Activated T-helper 1 cell treated with anti-CD3 and anti-CD28 coated beads, Interleukin-12 subunit alpha, Interleukin-12 subunit beta, Interleukin-2, Interleukin-4 antibody, amounts not matched to agents 30 ng/mL and 10 ng/mL and 1 ng/mL, durations not matched to agents 14 hours and 24 hours and 36 hours (primary cell): ENCODE data around the gene BICD1. TPM values are rescaled to one million over a fixed set of nuclear protein-coding genes. Genes with fewer than 3 reads are reported as not detected.
"Not testable (repeated sequence)": the region's sequence is repeated elsewhere in the genome, so short reads cannot be mapped to it uniquely, and the experiment has no call there.

ENCODE experiments used
- DNase-seq: peaks from one replicate; pipeline ENCODE4 v3.0.0; 2021; ENCODE audit warnings: low spot score
- H3K27ac Mint-ChIP-seq: one replicate; pipeline ENCODE4 v1.8.0; 2021; ENCODE audit warnings: mild to moderate bottlenecking, mixed read lengths
- H3K27me3 Mint-ChIP-seq: one replicate; pipeline ENCODE4 v1.8.0; 2022; ENCODE audit warnings: mild to moderate bottlenecking, moderate library complexity, mixed read lengths; ENCODE audit not compliant: insufficient read depth
- H3K36me3 Mint-ChIP-seq: one replicate; pipeline ENCODE4 v1.8.0; 2021; ENCODE audit warnings: low read depth, mixed read lengths
- H3K4me1 Mint-ChIP-seq: one replicate; pipeline ENCODE4 v1.8.0; 2021; ENCODE audit warnings: low read depth, mixed read lengths
- H3K4me3 Mint-ChIP-seq: one replicate; pipeline ENCODE4 v1.8.0; 2021; ENCODE audit warnings: mild to moderate bottlenecking, moderate library complexity, mixed read lengths
- H3K9me3 Mint-ChIP-seq: one replicate; pipeline ENCODE4 v1.8.0; 2021; ENCODE audit warnings: mixed read lengths
- intact Hi-C: fragments of 100-400 bp; cut with micrococcal nuclease; formaldehyde crosslinking; loops from one replicate; pipeline ENCODE4 v1.15.1; 2024
- total RNA-seq: library from RNA; stranded (reverse); gene quantifications from 2 replicates; pipeline ENCODE4 v1.2.3, GENCODE V29; 2022

Gene BICD1
- total RNA-seq, 1 donor from 2014 or later: 20.9 TPM

- Mint-ChIP-seq H3K9me3 (peaks cover 4% of the 10 kb centered on the region), H3K36me3 (peaks cover 5% of the 10 kb centered on the region), H3K27me3 (no peaks in the 10 kb centered on the region), H3K4me3 (no peak overlapping the region), H3K27ac (no peak overlapping the region), H3K4me1 (no peaks in the 10 kb centered on the region)
- intact Hi-C loops: no loop called here
- DNase-seq: no peak
These were observed 111.0 kb downstream of the BICD1 start for GRCh38 chr12:32217354-32218310.

DNA sequence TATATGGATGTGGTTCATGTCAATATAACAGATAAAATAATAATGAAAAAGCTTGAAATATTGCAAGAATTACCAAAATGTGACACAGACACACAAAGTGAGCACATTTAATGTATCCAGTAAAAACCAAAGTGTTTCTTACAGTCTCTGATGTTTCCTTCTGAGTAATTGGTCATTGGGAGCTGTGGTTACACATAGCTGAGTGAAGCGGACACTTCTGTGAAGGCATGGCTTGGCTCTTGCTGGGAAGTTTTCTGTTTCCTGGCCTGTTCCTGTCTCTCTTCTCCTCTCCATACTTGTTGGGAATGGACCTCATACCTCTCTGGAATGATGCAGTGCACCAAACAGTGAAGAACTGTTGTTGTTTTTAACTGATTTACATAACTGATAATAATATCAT is 117.3 kb downstream of the BICD1 start:
- Mint-ChIP-seq H3K36me3 (peaks cover 2% of the 10 kb centered on the region), H3K27me3 (no peaks in the 10 kb centered on the region), H3K9me3 (peaks cover under 1% of the 10 kb centered on the region), H3K4me1 (no peaks in the 10 kb centered on the region), H3K4me3 (no peak overlapping the region), H3K27ac (no peak overlapping the region)
- DNase-seq: no peak
- intact Hi-C loops: no loop called here

- DNase-seq: no peak
- Mint-ChIP-seq H3K27me3 (no peaks in the 10 kb centered on the region), H3K36me3 (peaks cover 2% of the 10 kb centered on the region), H3K4me1 (no peaks in the 10 kb centered on the region), H3K27ac (no peak overlapping the region), H3K4me3 (no peak overlapping the region), H3K9me3 (no peaks in the 10 kb centered on the region)
- intact Hi-C loops: no loop called here
These were observed 120.1 kb downstream of the BICD1 start for GRCh38 chr12:32226768-32227167.

- Mint-ChIP-seq H3K4me3 (no peak overlapping the region), H3K4me1 (no peaks in the 10 kb centered on the region), H3K9me3 (no peaks in the 10 kb centered on the region), H3K27ac (no peak overlapping the region), H3K36me3 (no peaks in the 10 kb centered on the region), H3K27me3 (no peaks in the 10 kb centered on the region)
- DNase-seq: no peak
- intact Hi-C loops: no loop called here
These were observed 123.4 kb downstream of the BICD1 start for GRCh38 chr12:32229971-32230612.

GRCh38 chr12:32230613-32230993 is 124.0 kb downstream of the BICD1 start:
- no peak for DNase-seq
- no peaks in the 10 kb centered on the region for H3K36me3 Mint-ChIP-seq
- intact Hi-C loops: no loop called here
- no peak overlapping the region for H3K4me3 Mint-ChIP-seq
- H3K27ac Mint-ChIP-seq: no peak overlapping the region
- no peaks in the 10 kb centered on the region for H3K9me3 Mint-ChIP-seq
- no peaks in the 10 kb centered on the region for H3K27me3 Mint-ChIP-seq
- no peaks in the 10 kb centered on the region for H3K4me1 Mint-ChIP-seq

GRCh38 chr12:32231361-32231760 is 124.7 kb downstream of the BICD1 start:
- H3K9me3 Mint-ChIP-seq, H3K27ac Mint-ChIP-seq, DNase-seq, H3K27me3 Mint-ChIP-seq, H3K4me1 Mint-ChIP-seq, intact Hi-C loops, H3K4me3 Mint-ChIP-seq, H3K36me3 Mint-ChIP-seq: not testable (repeated sequence)

DNA sequence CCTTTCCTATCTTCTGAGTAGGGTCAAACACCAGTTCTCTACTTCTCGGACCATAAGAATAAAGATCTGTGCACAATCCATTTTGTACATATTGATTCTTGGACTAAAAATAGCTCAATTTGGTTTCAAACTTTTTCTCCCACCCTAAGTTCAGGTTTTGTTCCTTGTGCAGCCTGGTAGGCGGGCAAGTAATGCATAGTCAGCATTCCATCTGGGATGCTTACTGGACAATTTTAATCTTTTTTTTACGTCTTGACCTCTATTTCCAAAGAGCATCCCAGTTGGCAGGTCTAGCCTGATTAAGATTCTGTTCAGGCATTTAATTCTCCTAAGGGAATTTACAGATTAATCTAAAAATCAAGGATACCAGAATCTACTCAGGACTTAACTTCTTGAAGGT is 126.9 kb downstream of the BICD1 start:
- Mint-ChIP-seq H3K9me3 (peaks cover 7% of the 10 kb centered on the region), H3K36me3 (no peaks in the 10 kb centered on the region), H3K27me3 (no peaks in the 10 kb centered on the region)

DNA sequence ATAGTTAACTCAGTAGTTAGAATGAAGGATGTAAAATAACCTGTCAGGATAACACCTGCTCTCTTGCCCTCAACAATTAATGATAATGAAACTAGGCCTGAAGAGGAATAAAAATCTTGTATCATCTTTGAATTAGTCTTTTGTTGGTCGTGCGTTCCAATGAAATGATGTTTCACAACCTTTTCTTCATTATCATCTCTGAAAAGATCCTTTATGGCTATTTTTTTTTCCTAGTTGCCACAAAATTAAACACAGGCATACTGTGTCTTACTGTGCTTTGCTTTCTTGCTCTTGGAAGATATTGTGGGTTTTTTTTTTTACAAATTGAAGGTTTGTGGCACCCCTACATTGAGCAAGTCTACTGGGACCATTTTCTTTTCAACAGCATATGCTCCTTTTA is 128.6 kb downstream of the BICD1 start:
- no peak overlapping the region for H3K27ac Mint-ChIP-seq
- H3K4me3 Mint-ChIP-seq: no peak overlapping the region
- intact Hi-C loops: no loop called here
- no peaks in the 10 kb centered on the region for H3K36me3 Mint-ChIP-seq
- peaks cover 7% of the 10 kb centered on the region for H3K9me3 Mint-ChIP-seq
- DNase-seq: no peak
- no peaks in the 10 kb centered on the region for H3K27me3 Mint-ChIP-seq
- no peaks in the 10 kb centered on the region for H3K4me1 Mint-ChIP-seq

More for the DNA sequence above, 126.9 kb downstream of the BICD1 start:
- no peak for DNase-seq
- no peak overlapping the region for H3K4me3 Mint-ChIP-seq
- intact Hi-C loops: no loop called here
- H3K27ac Mint-ChIP-seq: no peak overlapping the region
- H3K4me1 Mint-ChIP-seq: no peaks in the 10 kb centered on the region

DNA sequence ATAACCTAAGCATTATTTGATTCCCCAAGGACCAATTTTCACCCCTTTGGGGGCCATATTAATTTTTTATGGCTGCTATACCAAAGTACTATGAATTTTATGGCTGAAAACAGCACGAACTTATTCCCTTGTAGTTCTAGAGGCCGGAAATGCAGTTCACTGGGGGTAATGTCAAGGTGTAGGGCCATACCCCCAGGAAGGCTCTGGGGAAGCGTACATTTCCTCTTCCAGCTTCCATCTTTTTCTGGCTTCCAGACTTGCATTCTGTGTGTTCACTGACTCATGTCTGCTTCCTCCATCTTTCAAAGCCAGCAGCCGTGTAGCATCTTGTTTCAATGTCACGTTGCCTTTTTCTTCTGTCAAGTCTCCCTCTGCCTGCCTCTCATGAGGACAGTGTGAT is 133.5 kb downstream of the BICD1 start:
- Mint-ChIP-seq H3K4me3 (no peak overlapping the region), H3K9me3 (peaks cover 7% of the 10 kb centered on the region)

DNA sequence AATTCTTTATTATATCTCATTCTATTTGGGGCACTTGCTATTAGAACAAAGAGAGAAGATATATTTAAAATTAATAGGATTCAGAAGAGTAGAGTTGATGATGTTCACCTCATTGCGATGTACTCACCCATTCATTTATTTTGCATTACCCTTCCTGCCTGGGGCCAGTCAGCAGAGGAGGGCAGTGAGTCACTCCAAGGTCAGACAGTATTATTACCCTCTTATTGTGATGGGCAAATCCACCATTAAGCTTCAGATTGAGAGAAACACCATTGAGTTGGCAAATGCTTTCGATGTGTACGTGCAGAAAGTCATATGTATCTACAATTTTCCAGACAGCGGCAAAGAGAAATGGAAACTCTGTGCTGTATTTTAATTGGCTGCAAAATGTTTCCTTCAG is 134.2 kb downstream of the BICD1 start:
- Mint-ChIP-seq H3K4me3 (no peak overlapping the region), H3K9me3 (peaks cover 7% of the 10 kb centered on the region), H3K4me1 (no peaks in the 10 kb centered on the region), H3K36me3 (no peaks in the 10 kb centered on the region), H3K27ac (no peak overlapping the region), H3K27me3 (no peaks in the 10 kb centered on the region)
- intact Hi-C loops: no loop called here
- DNase-seq: no peak

More for the DNA sequence above, 133.5 kb downstream of the BICD1 start:
- H3K27ac Mint-ChIP-seq: no peak overlapping the region
- no peaks in the 10 kb centered on the region for H3K36me3 Mint-ChIP-seq
- intact Hi-C loops: no loop called here
- no peak for DNase-seq
- no peaks in the 10 kb centered on the region for H3K27me3 Mint-ChIP-seq
- no peaks in the 10 kb centered on the region for H3K4me1 Mint-ChIP-seq

DNA sequence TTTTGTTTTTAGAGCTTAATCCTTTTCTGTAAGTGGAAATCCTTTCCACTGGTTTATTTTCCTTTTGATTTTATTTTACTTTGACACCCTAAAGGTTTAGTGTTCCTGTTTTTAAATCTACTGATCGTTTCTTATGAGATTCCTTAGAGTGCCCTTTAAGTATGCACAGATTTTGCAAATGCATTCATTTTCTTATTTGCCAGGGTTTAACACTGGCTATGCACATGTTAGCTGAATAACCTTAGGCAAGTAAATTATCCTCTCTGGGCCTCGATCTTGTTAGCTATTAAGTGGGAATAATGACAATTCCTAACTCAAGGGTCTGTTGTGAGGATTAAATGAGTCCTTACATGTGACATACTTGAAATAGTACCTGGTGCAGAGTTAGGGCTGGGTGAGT is 136.0 kb downstream of the BICD1 start:
- H3K4me3 Mint-ChIP-seq: no peak overlapping the region

GRCh38 chr12:32248441-32249140 is 141.9 kb downstream of the BICD1 start:
- Mint-ChIP-seq H3K27ac (no peak overlapping the region), H3K27me3 (peaks cover 2% of the 10 kb centered on the region), H3K4me3 (no peak overlapping the region), H3K4me1 (no peaks in the 10 kb centered on the region), H3K9me3 (no peaks in the 10 kb centered on the region), H3K36me3 (no peaks in the 10 kb centered on the region)
- intact Hi-C loops: no loop called here
- no peak for DNase-seq

More for the DNA sequence above, 136.0 kb downstream of the BICD1 start:
- DNase-seq: no peak
- Mint-ChIP-seq H3K27me3 (no peaks in the 10 kb centered on the region), H3K9me3 (peaks cover 4% of the 10 kb centered on the region), H3K27ac (no peak overlapping the region), H3K36me3 (no peaks in the 10 kb centered on the region), H3K4me1 (no peaks in the 10 kb centered on the region)
- intact Hi-C loops: no loop called here

DNA sequence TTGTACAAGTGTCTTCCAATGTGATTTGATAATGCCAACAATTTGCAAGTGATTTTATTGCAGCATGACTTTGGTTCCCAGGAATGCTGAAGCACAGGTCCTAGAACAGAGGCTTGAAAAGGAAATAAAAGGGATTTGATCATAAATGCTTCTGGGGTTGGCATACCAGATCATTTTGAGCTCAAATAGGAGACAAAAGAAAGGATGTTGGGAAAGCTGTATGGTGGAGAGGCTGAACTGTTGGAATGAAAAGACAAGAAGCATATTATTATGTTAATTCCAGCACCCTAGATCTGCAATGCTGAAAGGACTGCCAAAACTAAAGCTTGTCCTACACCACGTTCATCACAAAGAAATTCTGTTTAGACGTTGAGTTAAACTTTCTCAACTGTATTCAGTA is 143.1 kb downstream of the BICD1 start:
- Mint-ChIP-seq H3K27me3 (peaks cover 2% of the 10 kb centered on the region), H3K9me3 (no peaks in the 10 kb centered on the region), H3K4me1 (no peaks in the 10 kb centered on the region), H3K36me3 (no peaks in the 10 kb centered on the region), H3K4me3 (no peak overlapping the region), H3K27ac (no peak overlapping the region)
- DNase-seq: no peak
- intact Hi-C loops: no loop called here
